HG03571 (cell line): ENCODE data around the gene DOCK2.
"Not testable (repeated sequence)": the region's sequence is repeated elsewhere in the genome, so short reads cannot be mapped to it uniquely, and the experiment has no call there.

Source experiments
- ATAC-seq: cut with Tn5 transposase; IDR thresholded peaks from one replicate; pipeline ENCODE4 v1.9.1; 2021; ENCODE audit not compliant: unreplicated experiment

Gene DOCK2

DNA sequence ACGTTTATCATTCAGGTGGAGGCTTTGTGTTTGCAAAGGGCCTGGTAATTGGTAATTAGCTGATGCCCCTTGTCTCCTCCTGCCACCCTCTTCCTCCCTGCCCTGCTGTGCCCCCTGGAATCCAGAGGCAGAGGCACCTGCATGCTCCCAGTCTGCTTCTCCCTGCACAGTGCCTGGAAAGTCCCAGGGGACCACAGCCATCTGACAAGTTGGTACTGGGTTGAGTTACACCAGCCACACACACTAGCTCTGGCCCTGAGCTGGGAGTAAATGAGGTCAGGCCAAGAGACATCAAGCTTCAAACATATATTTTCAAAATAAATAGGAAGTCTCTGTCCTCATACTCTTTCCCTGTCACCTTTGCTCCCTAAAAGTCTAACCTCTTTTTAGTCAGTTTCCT lies 286.9 kb downstream of the DOCK2 start:
- ATAC-seq = no peak

DNA sequence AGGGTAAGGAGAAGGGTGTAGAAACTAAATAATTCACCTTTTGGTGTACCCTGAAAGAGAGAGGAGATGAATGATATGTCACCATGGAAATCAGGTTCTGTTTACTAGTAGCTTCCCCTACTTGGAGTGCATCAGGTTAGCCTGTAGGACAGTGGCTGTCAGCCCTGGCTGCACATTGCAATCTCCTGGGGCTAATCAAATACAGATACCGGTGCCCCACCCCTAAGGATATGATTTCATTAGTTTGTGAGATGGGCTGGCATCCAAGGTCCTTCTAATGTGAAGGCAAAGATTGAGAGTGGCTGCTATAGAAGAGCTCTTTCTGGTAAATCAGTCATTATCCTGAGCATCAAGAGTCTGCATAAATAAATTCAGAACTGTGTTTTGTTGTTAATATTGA lies 296.1 kb downstream of the DOCK2 start:
- no peak for ATAC-seq

DNA sequence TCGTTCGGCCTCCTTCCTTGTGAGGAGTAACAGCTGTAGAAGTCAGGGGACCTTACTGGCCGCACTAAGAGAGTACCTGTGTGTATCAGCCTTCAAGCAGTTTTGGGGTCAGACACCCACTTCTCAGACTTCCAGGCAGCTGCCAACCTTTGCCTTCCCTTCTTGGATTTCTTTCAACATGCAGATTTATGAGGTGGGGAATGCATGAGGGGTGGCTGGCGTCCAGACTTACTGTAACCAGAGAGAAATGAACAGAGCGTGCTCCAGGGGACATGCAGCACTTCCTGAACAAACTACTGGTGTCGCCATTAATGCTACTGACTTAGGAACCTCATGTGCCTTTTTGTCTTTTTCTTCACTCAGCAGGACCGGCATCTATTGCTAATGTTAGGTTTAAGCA lies 296.5 kb downstream of the DOCK2 start:
- no peak for ATAC-seq

DNA sequence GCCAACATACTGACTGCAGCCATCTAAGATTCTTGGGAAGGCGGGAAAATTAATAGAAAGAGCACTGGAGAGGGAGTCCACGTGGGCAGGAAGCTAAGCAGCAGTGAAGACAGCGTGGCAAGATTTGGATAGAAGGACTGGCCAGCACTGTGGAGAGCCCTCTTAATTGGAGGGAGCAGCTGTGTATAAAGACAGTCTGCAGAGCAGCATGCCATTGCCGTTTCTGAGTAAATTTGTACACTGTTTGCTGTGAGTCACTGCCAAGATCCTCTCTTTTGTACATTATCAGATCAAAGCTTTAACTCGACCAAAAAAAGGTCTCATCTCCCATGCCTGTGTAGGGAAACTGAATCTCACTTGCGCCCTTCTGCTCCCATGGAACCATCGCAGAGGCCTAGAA lies 297.9 kb downstream of the DOCK2 start:
- ATAC-seq = no peak

DNA sequence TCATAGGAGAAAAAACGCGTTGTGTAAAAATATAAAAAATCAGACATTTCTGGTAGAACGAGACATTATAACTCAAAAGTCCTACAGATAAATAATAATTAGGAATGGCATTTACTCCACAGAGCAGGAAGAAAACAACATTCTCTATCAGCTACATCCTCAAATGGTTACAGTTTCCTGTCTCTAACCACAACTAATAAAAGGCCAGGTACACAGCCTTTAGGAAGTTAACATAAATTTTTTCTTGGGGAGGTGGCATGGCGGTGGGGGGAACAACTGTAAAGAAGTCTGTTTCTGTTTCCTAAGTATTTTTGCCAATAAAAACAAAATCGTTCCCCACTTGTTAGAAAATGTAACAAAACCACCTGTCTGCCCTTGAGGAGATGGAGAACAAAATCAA lies 298.7 kb downstream of the DOCK2 start:
- no peak for ATAC-seq

DNA sequence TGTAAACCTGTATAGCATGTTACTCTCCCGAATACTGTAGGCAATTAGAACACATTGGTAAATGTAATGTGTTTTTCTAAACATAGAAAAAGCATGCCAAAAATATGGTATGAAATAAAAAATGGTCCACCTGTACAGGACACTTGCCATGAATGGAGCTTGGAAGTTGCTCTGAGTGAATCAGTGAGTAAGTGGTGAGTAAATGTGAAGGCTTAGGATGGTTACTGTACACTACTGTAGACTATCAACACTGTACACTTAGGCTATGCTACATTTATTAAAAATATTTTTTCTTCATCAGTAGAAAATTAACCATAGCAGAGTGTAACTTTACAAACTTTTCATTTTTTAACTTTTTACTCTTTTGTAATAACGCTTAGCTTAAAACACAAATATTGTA lies 301.4 kb downstream of the DOCK2 start:
- ATAC-seq = no peak

DNA sequence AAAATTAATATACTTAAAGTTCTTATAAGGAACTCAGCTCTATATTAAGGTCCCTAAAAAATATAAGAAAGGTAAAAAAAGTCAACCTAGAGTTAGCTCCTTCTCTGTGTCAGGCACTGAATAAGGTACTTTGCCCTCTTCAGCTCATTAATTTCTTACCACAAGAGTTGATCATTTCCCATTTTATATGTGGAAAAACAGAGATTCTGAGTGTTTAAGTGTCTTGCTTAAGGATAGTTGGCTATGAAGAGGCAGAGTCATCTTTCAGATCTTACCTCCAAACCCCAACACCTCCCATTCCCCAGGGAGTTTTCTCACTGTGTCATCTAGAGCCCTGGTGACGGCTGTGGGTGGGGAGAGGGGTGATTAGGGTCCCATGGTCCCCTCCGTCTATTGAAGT lies 302.7 kb downstream of the DOCK2 start:
- no peak for ATAC-seq

DNA sequence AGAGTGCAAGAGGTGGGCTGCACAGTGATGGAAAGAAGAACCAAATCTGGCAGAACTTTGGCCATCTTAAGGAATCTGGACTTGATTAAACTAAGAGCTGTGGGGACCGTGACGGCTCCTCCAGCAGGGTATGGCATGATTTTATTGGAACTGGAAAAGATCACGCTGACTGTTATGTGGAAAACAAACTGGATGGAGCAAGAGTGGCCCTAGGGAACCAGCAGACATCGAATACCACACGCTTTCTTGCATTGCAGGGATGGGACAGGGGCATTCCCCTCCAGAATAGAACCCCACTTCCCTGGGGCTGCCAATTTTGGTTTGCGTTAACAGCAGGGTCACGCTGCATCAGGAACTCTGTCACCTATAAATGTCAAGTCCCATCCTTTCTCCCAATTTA lies 304.5 kb downstream of the DOCK2 start:
- no peak for ATAC-seq

DNA sequence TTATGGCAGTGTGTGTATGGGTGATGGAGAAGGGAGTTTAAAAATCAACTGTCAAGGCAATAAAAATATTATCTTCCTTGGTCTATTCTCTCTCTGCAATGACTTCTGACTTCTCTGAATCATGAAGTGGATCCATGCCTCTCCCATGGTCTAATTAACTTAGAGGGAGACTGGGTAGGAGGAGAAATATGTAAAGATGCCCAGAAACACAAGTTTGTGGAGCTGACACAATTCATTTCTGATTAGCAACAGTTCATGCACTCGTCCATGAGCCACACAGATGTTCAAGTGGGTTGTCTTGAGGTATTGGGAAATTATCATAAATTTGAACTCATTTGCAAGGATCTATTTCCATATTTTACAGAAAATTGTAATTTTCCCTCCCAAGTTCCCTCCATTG lies 305.1 kb downstream of the DOCK2 start:
- no peak for ATAC-seq

DNA sequence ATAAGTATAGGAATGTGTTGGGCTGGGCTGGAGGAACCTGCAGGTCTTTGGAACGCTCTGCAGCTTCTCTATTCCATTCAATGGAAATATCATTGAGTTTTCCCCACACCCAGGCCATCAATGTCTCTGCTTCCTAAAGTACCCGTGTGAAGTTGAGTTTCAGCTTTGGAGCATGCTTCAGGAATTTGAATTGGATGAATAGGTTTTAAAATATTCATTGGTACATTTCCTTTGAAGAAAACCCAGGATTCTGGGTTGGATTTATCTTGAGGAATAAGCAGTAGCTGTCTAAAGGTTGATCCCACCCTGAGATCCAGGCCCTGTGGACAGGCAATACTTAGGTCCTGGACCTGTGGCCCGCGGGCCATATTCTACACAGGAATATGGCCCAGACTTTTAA lies 306.0 kb downstream of the DOCK2 start:
- no peak for ATAC-seq

DNA sequence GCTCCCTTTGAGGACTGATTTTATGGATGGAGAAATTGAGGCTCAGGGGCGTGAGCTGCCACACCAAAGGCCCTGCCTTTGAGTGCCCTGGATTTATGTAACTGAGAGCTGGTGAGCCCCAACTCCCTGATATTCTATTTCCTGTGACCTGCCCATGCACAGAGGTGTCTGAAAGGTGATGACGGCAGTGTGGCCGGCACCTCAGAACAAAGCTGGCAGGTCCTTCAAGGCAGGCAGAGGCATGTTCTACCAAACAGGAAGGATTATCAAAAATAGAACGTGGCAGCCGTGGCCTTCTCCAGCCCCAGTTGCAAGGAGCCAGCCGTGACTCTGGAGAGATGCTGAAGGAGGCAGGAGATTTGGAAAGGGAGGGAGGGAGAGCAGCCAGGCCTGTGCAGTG lies 307.0 kb downstream of the DOCK2 start:
- ATAC-seq = no peak

DNA sequence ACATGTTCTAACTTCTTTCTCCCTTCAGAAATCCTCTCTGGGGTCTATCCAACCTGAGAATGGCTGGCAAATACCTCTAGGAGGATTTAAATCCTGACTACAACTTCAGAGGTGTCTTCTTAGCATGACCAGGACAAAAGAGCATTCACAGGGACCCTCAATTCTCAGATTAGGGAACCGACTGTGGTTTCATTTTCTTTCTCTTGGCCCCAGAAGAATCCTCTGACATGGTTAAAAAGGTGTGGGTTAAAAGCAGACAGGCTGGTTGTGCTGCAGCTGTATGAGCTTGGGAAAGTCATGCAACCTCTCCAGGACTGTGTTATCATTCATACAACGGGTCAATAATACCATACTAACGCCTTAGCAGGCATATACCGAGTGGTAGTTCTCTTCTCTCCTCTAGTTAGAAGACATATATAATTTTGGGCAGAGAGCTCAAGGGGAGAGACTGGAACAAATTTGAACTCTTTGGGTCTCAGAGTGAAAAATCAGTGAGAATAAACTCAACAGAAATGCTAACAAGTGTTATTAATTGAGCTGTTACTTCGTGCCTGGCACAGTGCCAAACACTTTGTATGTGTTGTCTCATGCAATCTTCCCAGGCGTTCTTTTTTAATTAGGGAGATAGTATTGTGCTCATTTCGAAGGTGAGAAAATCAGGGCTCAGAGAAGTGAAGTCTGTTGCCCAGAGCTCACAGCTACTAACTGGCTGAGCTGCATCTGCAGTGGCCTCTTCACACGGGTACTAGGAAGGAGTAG lies 308.0 kb downstream of the DOCK2 start:
- ATAC-seq = no peak

DNA sequence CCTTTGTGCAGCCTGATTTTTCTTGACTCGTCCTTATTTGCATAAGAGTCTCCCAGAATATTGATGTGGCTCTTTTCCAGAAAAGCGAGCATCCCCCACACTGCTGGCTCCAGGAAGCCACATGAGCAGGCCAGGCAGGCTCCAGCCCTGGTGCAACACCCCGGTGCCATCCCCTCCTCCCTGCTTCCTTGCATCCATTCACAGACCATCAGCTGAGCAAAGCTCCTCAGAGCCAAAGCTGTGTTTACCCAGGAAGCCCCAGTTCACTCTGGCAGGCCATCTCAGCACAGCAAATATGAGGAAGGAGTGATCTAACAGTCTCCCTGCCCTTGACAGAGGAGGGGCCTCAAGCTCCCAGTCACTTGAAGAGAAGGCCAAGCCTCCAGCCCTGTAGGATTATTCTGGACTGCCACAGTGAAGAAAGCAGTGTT lies 308.8 kb downstream of the DOCK2 start:
- no peak for ATAC-seq

DNA sequence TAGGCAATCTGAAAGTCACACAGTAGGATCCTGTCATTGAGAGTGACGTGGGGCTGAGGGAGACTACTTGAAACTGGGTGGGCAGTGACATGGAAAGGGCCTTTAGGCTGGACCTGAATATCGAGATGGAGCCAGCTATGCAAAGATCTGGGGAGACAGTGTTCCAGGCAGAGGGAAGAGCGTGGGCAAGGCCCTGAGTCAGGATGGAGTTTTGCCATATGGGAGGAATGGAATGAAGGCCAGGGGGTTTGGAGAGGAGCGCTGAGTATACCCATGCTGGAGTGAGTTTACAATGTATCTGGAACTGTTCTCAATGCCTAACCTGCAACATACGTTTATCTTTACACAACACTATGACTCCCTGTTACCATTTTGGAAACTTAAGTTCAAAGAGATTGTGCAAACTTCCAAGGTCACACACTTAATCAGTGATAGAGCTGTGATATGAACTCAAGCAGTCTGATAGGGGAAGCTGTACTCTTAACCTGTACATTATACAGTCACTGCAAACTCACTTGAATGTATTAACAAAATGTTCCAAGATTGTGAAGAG lies 309.7 kb downstream of the DOCK2 start:
- ATAC-seq = no peak

DNA sequence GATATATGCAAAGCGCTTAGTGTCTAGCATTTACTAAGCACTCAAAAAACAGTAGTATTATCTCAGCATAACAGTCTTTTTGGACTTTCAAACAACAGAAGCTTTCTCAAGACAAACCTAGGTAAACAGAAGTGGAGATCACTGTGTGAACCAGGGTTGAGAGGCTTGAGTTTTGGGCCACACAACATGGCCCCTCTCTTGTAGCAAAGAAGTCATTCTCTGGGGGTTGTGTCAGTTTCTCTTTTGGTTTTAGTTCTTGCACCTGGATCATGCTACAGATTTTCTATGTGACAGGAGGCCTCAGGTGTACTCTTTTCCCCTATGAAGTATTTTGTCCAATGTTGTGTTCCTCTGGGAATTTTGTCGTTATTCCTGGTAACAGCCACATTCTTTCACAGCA lies 313.3 kb downstream of the DOCK2 start:
- no peak for ATAC-seq

DNA sequence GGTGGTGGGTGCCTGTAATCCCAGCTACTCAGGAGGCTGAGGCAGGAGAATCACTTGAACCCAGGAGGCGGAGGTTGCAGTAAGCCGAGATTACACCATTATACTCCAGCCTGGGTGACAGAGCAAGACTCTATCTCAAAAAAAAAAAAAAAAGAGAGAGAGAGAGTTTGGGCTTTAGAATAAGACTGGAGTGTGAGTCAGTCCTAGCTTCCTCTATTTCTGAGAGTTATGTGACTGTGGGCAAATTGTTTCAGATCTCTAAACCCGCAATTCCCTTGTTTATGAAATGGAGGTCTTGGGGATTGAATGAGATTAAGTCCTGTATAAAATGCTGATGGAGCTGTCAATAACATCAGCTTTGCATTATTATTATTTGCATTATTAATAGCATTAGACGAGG lies 316.1 kb downstream of the DOCK2 start:
- ATAC-seq = not testable (repeated sequence)

DNA sequence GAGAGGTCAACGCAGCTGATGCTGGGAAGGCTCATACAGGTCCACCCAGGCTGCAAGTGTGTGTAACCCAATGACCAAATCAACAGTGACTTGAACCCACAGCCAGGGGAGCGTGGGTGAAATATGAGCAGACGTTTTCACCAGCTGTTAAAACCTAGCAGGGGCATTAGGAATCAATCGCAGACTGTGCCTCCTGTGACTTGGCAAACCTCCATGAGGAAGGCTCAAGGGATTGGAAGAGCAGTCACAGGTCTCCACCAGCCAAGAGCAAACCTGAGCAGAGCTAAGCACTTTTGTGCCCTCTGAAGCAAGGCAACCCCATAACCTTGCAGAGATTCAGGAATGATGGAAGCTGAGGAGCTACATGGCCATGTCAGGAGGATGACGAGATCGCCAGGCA lies 317.7 kb downstream of the DOCK2 start:
- no peak for ATAC-seq

DNA sequence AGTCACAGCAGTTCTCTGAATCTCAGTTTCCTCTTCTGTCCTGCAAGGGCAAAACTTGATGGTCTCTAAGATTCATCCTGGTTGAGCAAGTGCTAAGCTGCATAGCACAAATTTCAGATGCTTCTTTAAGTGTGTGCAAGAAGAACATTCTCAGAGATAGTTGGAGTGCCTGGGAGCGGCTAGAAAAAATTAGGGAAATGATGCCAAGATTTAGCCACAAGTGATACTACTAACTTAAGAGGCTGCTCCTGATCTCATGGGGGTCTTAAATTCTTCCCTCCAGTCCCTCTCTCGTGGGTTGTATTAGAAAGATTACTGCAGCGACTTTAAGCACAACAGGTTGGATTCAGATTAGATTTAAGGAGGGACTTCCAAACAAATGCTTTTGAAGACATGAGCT lies 319.1 kb downstream of the DOCK2 start:
- ATAC-seq = no peak

DNA sequence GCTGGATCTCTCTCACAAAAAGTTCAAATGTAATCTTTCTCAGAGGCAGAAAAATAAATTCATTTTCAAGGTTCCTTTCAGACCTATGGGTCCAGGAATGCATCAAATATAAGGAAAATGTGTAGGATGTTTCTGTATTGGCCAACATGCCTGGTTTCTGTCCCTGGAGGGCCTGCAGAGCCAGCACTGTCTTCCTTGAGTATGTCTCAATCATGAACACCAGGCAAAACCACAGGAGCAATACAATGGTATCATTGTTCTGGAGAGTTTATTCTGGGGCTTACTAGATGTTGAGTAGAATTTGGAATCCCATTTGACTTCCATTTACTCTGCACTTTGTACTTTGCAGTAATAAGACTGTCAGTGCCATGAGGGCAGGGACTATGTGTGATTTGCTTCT lies 319.7 kb downstream of the DOCK2 start:
- no peak for ATAC-seq

DNA sequence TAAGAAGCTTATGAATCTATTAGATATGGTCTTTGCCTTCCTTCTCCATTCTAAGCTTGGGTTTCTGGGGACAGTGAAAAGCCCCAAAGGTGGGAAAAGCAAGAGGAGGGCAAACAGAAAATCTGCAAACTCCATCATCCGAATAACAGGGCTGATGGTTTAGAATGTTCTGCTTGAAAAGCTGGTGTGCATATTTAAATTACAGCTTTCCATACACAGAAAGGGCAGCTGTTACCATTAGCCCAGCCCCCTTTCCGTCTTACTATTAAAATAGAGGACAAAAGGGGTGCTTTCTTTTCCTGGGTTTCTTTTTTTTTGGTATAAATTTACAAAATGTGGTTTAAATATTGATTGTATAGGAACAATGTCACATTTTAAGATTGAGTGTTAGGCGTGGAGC lies 321.2 kb downstream of the DOCK2 start:
- ATAC-seq = no peak

DNA sequence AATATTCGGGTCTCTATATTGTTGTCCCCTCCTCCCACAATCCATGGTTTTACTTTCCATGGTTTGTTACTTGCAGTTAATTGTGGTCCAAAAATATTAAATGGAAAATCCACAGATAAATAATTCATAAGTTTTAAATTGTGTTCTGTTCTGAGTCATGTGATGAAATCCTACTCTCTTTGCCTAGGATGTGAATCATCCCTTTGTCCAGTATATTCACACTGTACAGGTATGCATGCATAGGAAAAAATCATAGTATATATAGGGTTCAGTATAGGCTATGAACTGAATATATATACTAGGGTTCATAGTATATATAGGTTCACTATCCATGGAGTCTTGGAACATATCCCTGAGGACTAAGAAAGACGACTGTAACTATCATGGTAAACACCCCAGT lies 323.6 kb downstream of the DOCK2 start:
- no peak for ATAC-seq

DNA sequence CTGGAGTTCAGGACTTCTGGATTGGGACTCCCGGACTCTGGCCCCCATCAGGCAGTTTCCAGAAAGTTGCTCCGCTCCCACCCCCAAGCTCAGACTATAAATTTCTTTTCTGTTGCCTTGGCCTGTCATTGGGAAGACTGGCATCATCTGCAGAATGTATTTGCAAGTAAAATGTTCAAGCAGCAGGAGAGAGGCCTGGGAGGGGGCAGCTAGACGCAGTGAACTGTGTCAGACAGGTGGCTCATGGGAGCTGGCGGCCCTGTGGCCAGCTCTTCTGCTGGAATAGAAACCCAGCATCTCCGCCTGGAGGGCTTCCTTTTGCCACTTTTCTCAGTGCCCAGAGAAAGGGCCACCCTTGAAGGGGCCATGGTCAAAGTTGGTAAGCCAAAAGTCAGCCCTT lies 327.2 kb downstream of the DOCK2 start:
- ATAC-seq = no peak

DNA sequence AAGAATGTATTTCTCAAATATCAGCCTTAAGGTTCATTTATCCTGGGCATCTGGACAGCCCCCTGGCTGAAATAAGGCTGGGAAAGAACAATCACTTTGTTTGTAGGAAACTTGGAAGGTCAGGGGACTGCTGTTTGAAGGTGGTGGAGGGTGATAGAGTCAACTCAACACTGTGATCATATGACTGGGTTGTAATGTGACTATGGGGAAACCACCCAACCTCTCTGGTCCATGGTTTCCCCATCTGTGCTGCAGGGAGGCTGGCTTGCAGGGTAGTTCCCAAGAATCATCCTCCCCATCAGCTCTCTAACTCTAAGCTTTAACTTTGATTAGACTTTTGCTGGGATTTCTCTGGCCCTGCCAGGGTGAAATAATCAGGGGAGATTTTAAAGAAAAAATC lies 333.3 kb downstream of the DOCK2 start:
- ATAC-seq = no peak
